GM12891 (cell line): ENCODE results near the gene CYTH1.

Source experiments
- POLR2A ChIP-seq: IDR thresholded peaks from 2 replicates; pipeline ENCODE4 v1.6.1; 2011; ENCODE audit warnings: low read depth, low read length, control low read depth
- POLR2AphosphoS5 ChIP-seq: IDR thresholded peaks from 2 replicates; pipeline ENCODE4 v1.6.1; 2011; ENCODE audit warnings: low read depth, low read length, control low read depth
- POU2F2 ChIP-seq: IDR thresholded peaks from 2 replicates; pipeline ENCODE4 v1.6.1; 2011; ENCODE audit warnings: low read depth, mild to moderate bottlenecking, control low read depth, low read length, moderate library complexity
- TAF1 ChIP-seq: IDR thresholded peaks from 2 replicates; pipeline ENCODE4 v1.6.1; 2011; ENCODE audit warnings: low read depth, low read length, control low read depth

DNA sequence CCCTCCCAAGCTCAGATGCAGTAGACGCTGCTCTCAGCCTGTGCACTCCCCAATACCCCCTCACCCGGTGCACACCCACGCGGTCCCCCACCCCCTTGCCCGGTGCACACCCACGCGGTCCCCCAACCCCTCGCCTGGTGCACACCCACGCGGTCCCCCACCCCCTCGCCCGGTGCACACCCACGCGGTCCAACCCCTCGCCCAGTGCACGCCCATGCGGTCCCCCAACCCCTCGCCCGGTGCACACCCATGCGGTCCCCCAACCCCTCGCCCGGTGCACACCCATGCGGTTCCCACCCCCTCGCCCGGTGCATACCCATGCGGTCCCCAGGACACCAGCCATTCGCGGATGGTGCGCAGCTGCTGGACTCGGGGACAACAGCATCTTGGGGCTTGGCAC is 19.9 kb upstream of the CYTH1 start:
- TF ChIP-seq POLR2A, result no peak
- TF ChIP-seq TAF1, result no peak
- no peak for TF ChIP-seq POLR2AphosphoS5
- no peak for TF ChIP-seq POU2F2
